ENCODE data around the gene CPS1.

The CPS1 gene

DNA sequence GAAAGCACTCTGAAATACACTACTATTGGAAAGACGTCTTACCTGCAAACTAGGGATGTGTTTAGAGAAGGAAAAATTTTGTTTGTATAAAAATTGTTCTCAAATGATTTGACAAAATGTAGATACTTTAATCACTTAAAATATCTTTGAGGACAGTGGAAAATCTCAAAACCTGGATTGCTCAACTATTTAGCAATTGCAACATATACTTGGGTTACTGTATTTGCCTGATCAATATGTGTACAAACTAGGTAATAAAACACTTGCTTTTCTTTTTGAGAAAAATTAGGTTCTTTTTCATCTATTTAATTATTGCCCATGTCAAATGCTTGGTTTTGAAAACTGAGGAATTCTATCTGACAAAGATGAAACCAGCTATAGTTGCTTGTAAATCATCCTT is 60.9 kb downstream of the CPS1 start:
- no peak for FAIRE-seq

DNA sequence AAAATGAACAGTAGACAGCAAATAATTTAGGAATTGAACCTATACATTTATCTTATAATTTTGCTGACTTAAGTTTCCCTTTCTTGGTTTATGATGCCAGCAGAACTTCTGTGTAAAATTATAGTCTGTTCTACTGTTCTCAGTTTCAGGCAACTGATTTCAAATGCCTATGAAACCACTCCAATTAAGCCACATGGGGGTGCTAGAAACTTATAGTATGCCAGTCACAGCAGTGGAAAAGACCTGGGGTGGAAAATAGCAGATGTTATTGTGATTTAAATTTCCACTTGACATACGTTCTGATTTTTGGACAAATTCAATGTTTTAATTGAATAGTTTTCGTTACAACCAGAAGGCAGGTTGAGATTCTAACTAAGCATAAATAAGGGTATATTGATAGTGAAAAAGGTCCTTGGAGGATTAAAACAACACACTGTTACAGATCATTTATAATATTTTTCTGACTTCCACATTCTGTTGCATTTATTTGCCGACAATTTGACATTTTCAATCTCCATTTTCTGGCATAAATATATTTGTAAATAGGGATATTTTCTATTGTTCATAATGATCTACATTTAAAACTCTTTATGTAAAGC is 61.4 kb downstream of the CPS1 start:
- FAIRE-seq, result peak; percentile 31

DNA sequence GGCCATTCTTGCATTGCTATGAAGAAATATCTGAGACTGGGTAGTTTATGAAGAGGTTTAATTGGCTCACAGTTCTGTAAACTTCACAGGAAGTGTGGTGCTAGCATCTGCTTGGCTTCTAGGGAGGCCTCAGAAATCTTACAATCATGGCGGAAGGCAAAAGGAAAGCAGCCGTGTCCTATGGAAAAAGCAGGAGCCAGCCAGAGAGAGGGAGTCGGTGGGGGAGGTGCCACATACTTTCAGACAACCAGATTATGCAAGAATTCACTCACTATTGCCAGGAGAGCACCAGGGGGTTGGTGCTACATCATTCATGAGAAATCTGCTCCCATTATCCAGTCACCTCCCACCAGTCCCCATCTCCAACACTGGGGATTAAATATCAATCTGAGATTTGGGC is 64.1 kb downstream of the CPS1 start:
- FAIRE-seq, result no peak

DNA sequence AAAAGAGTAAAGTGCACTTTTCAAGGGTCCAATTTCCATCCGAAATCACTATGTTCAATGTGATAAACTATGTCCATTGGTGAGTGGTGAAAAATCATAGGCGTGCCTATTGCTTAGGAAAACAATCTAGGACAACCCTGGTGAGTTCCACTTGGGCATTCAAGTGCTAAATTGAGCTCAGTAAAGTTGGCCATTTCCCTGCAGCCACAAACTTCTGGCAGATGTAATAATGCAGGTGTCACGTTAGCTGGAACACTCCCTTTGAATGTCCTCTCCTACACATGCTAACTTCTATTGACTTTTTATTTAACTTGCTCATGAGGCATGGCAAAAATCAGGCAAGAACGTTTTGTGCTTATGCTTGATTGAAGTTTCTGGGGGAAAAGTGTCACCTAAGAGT is 67.1 kb downstream of the CPS1 start:
- FAIRE-seq, result no peak

DNA sequence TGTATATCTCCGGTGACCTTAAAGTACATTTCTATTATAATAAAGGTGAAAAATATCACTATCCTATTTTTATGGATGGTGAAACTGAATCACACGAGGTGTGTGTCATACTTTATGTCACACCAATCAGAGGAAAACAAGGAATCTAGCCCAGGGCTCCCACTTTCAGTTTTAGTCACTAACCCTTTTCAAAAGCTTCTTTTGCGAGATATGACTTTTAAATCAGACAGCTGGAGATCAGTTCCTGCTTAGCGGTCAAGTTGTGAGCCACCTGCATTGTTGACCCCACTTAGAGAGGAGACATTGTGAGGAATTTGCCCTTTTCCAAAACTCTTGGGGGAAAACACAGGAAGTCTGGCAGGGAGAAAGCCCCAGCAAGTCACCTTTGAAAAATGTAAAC is 70.5 kb downstream of the CPS1 start:
- FAIRE-seq, result no peak

DNA sequence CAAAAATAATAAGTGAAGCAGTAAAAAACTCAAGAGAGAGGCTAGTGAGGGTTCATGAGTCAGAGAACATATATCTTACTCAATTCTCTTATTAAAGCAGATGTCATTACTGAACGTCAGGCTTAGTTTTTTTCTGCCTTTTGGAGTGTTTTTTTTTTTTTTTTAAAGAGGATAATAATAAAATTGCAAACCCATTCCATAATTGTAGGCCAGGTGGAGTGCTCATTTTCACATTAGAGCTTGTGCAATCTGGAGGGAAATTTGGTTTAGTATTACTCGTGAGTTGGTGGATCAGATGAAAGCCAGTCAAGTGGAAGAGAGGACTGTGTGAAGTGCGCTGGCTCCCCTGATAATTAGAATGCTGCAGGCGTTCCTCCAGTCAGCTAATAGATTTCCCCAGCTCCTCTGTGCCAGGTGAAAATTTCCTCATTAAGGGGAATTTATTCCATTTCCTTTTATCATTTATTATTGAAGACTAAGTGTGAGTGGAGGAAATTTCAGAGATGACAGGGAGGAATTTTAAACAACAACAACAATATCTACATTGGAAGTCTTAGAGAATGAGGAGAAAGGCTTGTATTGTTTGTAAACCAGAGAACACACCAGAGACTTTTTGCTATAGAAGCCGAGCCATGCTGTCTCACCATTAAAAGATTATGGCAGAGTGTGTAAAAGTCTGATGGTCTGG is 74.6 kb downstream of the CPS1 start:
- no peak for FAIRE-seq

DNA sequence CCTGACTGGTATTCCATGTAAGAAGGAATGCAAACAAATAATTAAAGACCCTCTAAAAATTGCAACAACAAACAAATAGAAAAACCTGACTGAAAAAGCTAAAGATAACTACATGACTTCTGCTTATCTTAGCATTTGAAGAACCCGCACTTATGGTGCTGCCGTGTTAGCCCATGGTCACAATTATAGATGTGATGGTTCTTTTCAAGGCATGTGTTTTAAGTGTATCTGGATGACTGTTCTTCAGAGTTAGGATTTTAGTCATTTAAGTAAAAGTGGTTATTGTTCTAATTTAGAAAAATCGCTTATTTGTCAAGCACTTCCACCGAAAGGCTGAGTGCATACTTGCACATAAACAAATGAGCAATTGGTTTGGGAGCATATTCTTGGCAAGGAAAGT is 77.3 kb downstream of the CPS1 start:
- no peak for FAIRE-seq

DNA sequence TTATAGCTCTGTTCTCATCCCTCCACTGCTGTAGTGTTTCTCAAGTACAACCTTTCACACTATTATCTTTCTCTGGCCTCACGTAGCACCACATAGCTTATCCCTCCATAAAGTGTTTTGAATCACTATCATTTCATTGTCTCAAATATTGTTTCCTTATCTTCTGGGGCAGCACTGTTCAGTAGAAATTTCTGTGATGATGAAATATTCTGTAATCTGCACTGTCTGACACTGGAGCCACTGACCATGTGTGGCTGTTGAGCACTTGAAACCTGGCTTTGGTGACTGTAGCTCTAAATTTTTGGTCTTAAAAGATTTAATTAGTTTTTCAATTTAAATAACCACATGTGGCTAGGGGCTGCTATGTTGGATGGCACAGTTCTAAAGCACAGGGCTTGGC is 78.9 kb downstream of the CPS1 start:
- FAIRE-seq, result no peak

DNA sequence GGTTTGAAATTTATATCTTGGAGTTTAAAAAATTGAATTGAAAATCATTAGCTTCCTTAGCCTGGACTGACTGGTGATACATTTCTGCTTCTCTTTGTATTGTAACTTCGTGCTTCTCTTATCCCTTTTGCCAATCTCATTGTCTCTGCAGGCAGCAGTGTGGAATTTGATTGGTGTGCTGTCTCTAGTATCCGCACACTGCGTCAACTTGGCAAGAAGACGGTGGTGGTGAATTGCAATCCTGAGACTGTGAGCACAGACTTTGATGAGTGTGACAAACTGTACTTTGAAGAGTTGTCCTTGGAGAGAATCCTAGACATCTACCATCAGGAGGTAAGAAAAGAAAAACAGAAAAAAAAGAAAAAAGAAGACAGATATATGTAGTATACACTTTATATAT is 85.9 kb downstream of the CPS1 start:
- no peak for FAIRE-seq

DNA sequence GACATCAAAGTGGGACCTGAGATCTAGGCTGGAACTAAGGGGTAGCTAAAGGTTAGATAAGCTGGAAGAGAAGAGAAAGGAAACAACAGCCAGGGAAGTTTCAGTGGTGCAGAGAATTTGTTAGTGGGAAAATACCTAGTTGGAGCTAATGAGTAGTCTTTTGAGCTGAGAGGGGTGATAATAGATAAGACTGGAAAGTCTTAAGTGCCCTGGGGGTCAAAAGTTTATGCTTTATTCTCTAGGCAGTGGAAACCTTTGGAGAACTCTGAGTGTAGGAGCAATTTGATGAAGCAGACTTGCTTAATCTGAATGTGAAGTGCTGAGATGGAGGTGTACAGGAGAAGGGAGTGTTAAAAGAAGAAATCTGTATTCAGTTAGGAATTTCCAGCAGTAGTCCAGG is 90.8 kb downstream of the CPS1 start:
- FAIRE-seq, result no peak

DNA sequence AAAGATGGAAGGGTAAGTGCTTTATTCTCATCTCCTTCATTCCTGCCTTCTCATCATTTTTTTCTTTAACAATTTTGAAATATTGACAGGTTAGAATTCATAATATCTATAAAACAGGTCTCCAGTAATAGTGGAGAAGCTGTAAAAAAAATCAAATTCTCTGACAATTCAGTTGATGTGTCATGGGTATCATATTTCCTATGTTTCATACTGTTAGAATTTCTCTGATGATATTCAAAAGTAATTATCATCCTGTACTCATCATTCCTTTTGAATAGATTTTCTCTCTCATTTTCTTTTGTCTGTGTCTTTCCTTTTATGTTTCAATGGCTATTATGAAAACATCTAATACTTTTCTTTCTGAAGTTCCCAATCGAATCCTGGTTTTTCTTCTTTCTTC is 97.7 kb downstream of the CPS1 start:
- FAIRE-seq, result no peak

DNA sequence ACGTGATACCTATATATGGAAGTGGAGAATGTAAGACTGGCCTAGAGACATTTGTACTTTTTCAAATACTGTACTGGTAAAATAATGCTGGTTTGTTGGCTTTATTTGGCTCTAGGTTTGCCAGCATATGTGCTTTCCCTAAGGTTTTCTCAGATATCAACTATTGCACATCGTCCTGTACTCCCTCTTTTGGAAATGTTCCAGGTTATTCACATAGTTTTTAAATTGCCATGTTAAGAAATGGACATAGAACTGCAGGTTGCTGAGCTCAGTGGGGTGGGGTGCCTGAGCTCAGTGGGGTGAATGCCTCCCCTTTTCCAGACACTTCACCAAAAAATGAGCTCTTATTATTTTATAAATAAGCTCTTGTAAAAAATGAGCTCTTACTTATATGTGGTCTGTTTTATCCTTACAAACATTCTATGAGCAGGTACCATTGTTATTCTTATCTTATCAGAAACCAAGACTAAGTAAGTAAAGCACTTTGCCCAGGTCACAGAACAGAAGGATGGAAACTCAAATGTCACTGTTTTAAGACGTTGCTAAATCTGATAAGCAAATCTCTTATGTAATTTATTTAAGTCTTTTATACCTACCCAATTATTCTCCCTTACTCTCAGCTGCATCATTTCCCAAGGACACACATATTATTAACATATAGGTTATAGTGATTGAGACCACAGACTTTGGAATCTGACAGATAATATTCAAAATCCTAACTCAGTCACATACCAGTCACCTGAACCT is 99.0 kb downstream of the CPS1 start:
- no peak for FAIRE-seq

DNA sequence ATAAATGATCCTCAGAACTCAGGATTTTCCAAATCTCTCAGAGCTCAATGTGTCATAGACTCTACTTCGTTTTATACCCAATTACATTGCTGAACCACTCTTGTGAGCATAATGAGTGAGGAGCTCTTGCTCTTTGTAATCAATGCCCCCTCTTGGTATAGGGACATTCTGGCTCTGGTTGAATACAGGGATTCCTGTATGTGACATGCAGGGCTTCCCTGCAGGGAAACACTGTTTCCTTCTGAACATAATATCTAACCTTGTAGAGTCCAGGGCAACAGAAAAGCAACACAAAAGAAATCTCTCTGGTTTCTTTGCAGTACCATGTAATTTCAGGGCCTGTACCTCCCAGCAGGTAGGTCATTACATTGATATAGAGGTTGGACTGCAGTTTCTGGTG is 101.5 kb downstream of the CPS1 start:
- FAIRE-seq, result no peak

DNA sequence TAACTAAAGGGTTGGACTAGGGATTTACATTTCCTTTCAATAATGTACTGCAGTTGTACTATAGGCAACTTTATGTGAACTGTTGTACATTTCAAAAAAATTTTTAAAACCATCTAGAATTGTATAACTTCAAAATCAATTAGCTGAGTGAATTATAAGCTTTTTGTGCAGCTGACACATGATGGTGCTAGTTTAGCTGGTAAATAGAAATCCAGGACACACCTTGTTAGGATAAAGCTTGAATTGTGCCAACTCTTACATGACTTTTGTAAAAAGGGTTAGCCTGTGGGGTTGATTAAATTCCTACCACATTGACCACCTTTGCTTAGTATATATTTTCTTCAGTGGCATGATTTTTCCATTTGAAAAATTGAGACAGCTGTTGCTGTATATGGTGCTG is 104.4 kb downstream of the CPS1 start:
- no peak for FAIRE-seq

DNA sequence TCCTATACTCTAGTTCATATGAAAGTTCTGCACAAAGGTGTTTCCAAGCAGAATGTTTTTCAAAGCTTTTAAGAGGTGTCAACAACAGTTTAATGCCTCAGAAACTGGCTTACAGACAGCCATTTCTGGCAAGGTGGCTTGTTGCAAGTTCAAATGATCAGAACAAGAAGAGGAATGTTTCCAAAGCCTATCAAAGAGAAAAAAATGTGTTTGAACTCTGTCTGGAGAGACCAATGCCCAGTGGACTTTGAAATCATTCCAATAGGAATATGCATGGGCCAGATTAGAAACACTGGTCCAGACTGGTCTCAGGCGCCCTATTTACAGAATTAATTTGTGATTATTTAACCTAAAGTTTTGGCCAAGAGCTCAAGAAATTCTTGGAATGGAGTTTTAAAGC is 106.2 kb downstream of the CPS1 start:
- FAIRE-seq, result no peak

DNA sequence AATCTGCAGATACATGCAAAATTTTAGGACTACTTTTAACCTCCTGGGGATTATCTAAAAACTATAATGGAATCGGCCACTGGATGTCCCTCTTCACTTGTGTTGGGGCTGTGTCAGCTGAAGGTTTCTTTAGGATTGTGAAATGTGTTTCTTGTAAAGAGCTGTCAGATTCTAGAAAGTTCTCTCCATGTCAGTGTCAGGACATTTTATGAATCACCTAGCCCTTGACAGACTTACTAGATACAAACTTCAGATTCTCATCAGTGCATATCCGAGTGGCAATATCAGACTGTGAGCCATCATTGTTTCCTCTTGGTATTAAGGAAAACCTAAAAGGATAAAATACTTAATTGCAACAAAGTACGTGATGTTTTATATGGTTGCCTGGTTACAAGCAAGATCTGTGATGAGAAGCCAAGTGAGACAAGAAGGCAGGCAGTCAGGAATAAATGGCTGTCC is 107.3 kb downstream of the CPS1 start:
- FAIRE-seq, result no peak

DNA sequence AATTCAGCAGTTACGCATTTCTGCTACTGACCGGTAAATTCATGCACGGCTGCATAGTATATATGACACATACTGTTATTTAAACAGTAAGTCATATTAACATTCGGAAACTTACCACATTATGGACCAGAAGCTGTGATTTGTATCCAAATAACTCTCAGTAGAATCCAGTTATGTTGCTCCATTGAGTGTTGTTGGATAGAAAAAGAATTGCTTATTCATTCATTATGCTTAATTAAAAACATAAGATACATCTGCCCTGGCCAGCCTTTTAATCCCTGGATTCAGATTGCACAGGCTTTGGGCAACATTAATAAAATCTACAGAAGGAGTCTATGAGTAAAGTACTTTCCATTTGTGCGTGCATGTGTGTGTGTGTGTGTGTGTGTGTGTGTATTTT is 111.3 kb downstream of the CPS1 start:
- FAIRE-seq, result no peak

DNA sequence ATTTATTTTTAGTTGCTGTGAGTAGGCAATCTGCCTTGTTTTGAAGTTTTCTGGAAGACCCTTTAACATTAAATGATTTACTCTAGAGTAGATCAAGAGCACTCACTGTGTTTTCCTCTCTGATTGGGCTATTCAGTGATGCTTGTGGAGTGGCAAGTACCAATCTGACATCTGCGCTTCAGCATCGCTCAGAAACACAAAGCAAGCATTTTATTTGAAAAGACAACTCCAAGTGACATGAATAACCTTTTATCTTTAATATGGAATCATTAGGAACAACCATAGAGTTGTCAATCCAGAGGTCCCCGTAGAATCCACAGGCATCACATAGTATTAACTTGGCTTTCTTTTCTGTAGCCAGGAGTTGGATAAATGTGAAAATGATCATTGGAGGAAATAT is 114.7 kb downstream of the CPS1 start:
- no peak for FAIRE-seq

DNA sequence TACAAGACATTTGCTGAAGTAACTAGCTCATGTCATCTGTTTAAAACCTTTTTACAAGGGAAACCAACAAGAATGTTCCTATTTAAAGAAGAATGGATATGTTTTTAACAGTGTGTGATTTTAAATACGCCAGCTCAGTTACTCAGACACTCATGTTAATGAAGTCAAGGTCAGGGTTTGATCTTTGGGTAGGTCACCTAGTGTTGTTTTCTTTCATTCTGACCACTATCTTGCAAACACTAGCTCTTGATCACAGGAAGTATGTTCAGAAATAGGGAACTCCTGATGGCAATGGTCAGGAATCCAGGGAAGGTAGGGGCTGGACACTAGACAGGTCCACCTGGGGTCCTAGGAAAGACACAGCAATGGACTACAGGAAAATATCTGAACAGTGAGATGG is 116.7 kb downstream of the CPS1 start:
- no peak for FAIRE-seq

DNA sequence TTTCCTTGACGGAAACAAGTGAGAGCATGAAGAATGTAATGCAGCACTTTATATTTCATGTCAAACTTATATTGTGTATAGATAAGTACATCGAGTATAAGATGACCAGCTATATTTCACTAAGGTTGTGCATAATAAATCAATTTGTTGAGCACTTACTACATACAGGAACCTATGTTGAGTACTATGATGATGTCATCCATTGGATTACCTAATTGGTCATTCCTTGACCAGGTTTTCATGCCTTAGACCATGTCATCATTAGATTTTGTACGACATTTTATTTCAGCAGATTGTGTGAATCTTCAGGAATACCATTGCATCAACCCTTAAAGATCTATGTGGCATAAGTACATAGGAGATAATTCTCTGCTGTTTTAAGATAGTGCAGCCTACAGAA is 119.7 kb downstream of the CPS1 start:
- FAIRE-seq, result no peak

DNA sequence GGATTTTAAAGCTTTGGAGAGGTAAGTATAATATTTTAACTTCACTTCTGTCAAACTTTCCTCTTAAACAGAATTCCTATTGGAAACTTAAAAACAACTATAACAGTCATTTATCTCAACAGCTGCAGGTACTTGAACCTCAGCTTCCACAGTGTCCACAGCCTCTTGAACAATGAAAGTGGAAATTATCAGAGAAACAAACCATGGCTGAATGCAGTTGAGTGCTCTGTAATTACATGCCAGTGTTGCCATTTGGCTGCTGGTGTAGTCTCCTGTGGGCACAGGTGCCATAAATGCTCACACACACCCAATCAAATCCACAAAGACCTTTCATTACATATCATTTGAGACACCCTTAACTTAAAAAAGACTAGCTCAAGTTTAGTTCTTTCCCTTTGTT is 125.1 kb downstream of the CPS1 start:
- no peak for FAIRE-seq

DNA sequence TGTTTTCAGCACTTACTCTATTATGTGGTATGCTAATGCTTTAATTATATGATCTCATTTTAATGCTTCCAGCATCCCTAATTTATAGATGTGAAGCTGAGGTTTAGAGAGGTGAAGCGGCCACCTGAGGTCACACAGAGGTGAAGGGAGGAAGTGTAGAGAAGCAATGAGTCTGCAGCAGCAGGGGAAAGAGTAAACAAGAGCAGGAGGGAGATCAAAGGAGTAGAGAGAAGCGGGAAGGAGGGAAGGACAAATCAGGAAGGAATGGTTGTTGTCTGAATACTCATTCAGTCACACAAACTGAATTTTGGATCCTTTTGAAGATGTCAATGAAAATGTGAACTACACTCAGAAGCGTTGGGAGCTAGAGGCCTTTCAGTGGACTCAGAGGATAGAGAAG is 130.0 kb downstream of the CPS1 start:
- no peak for FAIRE-seq

DNA sequence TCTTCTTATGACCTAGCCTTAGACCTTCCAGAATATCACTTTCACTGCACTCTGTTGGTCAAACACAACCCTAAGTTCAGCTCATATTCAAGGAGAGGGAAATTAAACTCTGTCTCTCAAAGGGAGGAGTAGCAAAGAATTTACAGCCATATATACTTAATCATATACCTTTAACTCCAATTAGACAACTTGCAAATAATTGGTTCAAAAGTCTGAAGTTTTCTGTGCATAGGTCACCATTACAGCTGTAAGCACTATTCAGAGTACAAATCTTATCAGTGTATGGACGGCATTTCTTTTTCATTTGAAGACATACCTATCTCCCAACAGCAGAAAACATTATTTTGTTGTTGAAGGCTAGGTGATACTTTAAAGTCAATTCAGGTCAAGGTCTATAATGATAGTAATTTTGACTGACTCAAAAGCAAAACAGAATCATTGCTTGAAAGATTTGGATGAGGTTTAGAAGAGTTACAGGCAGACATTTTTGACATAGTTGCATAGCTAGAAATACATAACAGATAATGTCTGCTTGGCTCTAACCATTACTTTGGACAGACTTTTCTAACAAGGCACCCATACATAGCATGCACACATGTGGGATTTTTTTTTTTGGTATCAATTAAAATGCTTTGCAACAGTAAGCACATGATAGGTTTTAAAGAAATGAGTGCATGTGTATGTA is 131.5 kb downstream of the CPS1 start:
- FAIRE-seq, result no peak

DNA sequence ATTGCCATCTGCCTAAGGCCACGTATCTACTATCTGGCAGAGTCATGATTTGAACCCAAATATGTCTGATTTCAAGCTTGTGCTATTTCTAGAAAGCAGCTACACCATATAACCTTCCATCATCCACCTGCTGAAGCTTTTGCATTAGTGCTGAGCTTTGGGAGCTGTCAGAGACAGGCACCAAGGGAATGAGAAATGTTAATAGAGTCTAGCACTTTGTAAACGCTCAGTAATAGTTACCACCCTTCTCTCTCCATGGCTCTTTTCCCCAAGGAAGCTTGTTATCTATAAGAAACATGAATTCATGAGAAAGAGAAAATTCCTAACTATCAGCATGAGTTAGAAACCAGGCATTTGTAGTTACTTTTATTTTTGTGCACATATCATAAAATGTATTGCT is 151.5 kb downstream of the CPS1 start:
- no peak for FAIRE-seq
